GM12892 (cell line): ENCODE data around the gene FSTL1.

Source experiments
- POLR2AphosphoS5 ChIP-seq: IDR thresholded peaks from 2 replicates; pipeline ENCODE4 v1.6.1; 2011; ENCODE audit warnings: low read depth, low read length, control low read depth
- TAF1 ChIP-seq: IDR thresholded peaks from 2 replicates; pipeline ENCODE4 v1.6.1; 2011; ENCODE audit warnings: low read depth, mild to moderate bottlenecking, control low read depth, low read length, borderline replicate concordance

- TF ChIP-seq POLR2AphosphoS5 (no peak), TAF1 (no peak)
Observed at GRCh38 chr3:120352017-120352416, 98.8 kb downstream of the FSTL1 start.
